Neural cell (in vitro differentiated cells): ENCODE data around the gene TPSG1.

Experiments
- EP300 ChIP-seq: fragments of 450-650 bp; conservative IDR thresholded peaks from 2 replicates; pipeline ENCODE4 v1.6.1; 2014; ENCODE audit warnings: antibody characterized with exemption, mild to moderate bottlenecking, moderate library complexity; ENCODE audit not compliant: poor library complexity, severe bottlenecking
- EZH2 ChIP-seq: fragments of 200-600, 300-800 bp; shearing (Covaris generic), sonication (generic); IDR thresholded peaks from 2 replicates; pipeline ENCODE4 v1.6.1; 2014; ENCODE audit warnings: antibody characterized with exemption, low read length, borderline replicate concordance, mild to moderate bottlenecking; ENCODE audit not compliant: insufficient read depth, poor library complexity, severe bottlenecking
- MXI1 ChIP-seq: fragments of 450-650 bp; conservative IDR thresholded peaks from 2 replicates; pipeline ENCODE4 v1.6.1; 2014; ENCODE audit warnings: antibody characterized with exemption, mild to moderate bottlenecking; ENCODE audit not compliant: poor library complexity, severe bottlenecking
- POLR2AphosphoS5 ChIP-seq: IDR thresholded peaks from 2 replicates; pipeline ENCODE4 v1.6.1; 2012
- RAD21 ChIP-seq: fragments of 450-650 bp; conservative IDR thresholded peaks from 2 replicates; pipeline ENCODE4 v1.6.1; 2014; ENCODE audit warnings: antibody characterized with exemption, mild to moderate bottlenecking, moderate library complexity
- SMC3 ChIP-seq: fragments of 450-650 bp; conservative IDR thresholded peaks from 2 replicates; pipeline ENCODE4 v1.6.1; 2014; ENCODE audit warnings: antibody characterized with exemption, mild to moderate bottlenecking, moderate library complexity; ENCODE audit not compliant: poor library complexity
- TAF1 ChIP-seq: IDR thresholded peaks from 2 replicates; pipeline ENCODE4 v1.6.1; 2012; ENCODE audit warnings: low read depth
- TF ChIP-seq, protein P1 (sequence below): IDR thresholded peaks from 2 replicates; pipeline ENCODE4 v1.6.1; 2012; ENCODE audit warnings: borderline replicate concordance
- TF ChIP-seq, protein P2 (sequence below): fragments of 450-650 bp; IDR thresholded peaks from 2 replicates; pipeline ENCODE4 v1.5.1; 2014; ENCODE audit warnings: antibody characterized with exemption, mild to moderate bottlenecking, moderate library complexity; ENCODE audit not compliant: poor library complexity, severe bottlenecking

DNA sequence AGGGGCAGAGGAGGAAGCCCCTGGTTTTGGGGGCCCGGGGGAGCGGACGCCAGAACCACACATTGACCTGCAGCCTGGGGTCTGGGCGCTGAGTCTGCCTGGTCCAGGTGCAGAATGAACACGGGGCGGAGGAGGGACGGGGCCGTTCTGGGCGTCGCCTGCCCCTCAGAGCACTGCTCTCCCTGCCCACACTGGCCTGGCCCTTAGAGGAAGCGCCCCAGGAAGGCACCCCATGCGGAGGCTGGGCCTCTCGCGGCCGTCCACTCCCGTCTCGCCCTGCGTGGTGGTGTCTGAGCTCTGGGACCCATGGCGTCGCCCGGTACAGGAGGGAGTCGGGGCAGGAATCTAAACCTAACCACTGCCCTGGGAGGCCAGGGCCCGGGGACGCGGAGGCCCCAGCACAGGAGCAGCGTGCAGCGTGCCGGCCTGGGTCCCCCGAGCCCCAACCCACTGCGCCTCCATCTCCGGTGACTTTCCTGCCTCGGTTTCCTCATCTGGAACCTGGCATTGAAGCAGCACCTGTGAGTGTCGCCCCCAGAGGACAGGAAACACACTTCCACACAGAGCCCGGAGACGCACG is 35.1 kb upstream of the TPSG1 start:
- TF ChIP-seq, protein P1, sequence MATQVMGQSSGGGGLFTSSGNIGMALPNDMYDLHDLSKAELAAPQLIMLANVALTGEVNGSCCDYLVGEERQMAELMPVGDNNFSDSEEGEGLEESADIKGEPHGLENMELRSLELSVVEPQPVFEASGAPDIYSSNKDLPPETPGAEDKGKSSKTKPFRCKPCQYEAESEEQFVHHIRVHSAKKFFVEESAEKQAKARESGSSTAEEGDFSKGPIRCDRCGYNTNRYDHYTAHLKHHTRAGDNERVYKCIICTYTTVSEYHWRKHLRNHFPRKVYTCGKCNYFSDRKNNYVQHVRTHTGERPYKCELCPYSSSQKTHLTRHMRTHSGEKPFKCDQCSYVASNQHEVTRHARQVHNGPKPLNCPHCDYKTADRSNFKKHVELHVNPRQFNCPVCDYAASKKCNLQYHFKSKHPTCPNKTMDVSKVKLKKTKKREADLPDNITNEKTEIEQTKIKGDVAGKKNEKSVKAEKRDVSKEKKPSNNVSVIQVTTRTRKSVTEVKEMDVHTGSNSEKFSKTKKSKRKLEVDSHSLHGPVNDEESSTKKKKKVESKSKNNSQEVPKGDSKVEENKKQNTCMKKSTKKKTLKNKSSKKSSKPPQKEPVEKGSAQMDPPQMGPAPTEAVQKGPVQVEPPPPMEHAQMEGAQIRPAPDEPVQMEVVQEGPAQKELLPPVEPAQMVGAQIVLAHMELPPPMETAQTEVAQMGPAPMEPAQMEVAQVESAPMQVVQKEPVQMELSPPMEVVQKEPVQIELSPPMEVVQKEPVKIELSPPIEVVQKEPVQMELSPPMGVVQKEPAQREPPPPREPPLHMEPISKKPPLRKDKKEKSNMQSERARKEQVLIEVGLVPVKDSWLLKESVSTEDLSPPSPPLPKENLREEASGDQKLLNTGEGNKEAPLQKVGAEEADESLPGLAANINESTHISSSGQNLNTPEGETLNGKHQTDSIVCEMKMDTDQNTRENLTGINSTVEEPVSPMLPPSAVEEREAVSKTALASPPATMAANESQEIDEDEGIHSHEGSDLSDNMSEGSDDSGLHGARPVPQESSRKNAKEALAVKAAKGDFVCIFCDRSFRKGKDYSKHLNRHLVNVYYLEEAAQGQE, result no peak
- TF ChIP-seq POLR2AphosphoS5 (no peak), TAF1 (no peak), EP300 (no peak), RAD21 (no peak), EZH2 (no peak), MXI1 (no peak), SMC3 (no peak)
- TF ChIP-seq, protein P2, sequence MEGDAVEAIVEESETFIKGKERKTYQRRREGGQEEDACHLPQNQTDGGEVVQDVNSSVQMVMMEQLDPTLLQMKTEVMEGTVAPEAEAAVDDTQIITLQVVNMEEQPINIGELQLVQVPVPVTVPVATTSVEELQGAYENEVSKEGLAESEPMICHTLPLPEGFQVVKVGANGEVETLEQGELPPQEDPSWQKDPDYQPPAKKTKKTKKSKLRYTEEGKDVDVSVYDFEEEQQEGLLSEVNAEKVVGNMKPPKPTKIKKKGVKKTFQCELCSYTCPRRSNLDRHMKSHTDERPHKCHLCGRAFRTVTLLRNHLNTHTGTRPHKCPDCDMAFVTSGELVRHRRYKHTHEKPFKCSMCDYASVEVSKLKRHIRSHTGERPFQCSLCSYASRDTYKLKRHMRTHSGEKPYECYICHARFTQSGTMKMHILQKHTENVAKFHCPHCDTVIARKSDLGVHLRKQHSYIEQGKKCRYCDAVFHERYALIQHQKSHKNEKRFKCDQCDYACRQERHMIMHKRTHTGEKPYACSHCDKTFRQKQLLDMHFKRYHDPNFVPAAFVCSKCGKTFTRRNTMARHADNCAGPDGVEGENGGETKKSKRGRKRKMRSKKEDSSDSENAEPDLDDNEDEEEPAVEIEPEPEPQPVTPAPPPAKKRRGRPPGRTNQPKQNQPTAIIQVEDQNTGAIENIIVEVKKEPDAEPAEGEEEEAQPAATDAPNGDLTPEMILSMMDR, result no peak
